CD8-positive, alpha-beta memory T cell (primary cell): ENCODE results near the gene JUNB. TPM values are rescaled to one million over a fixed set of nuclear protein-coding genes. Genes with fewer than 3 reads are reported as not detected.

Experiments
- CTCF ChIA-PET: fragments of 350-600 bp; sonication (Branson Sonifier 250); formaldehyde crosslinking; loops from one replicate; lab custom pipeline; 2021; ENCODE audit warnings: antibody characterized with exemption; lab: Charles Lee
- POLR2A ChIA-PET: fragments of 350-600 bp; sonication (Branson Sonifier 250); formaldehyde crosslinking; loops from one replicate; lab custom pipeline; 2021; ENCODE audit warnings: antibody characterized with exemption; lab: Charles Lee
- DNase-seq, 5 donors: peaks; one replicate each; pipeline versions ENCODE4 v3.0.0 to v3.0.0-alpha.2; 2020 to 2022; ENCODE audit warnings: mixed read lengths in 1 of 5
- H3K27ac ChIP-seq: one replicate; pipeline ENCODE4 v1.7.0; 2013; ENCODE audit warnings: low read depth, mild to moderate bottlenecking, low read length, moderate library complexity
- H3K27me3 ChIP-seq: 2 replicates; pipeline ENCODE4 v1.7.0; 2013; ENCODE audit warnings: low read length, mild to moderate bottlenecking; ENCODE audit not compliant: insufficient read depth, poor library complexity, severe bottlenecking
- H3K36me3 ChIP-seq: 2 replicates; pipeline ENCODE4 v1.7.0; 2013; ENCODE audit warnings: mild to moderate bottlenecking, low read length, moderate library complexity; ENCODE audit not compliant: insufficient read depth
- H3K4me1 ChIP-seq: 2 replicates; pipeline ENCODE4 v1.7.0; 2013; ENCODE audit warnings: mild to moderate bottlenecking, low read length, moderate library complexity; ENCODE audit not compliant: insufficient read depth
- H3K4me3 ChIP-seq: 2 replicates; pipeline ENCODE4 v1.7.0; 2013; ENCODE audit warnings: mild to moderate bottlenecking, low read length
- H3K9me3 ChIP-seq: 2 replicates; pipeline ENCODE4 v1.7.0; 2013; ENCODE audit warnings: mild to moderate bottlenecking, low read length
- H3K27ac Mint-ChIP-seq, 8 donors: one replicate each; pipeline ENCODE4 v1.8.0; 2020 to 2021; ENCODE audit warnings: mixed read lengths in 8 of 8, mild to moderate bottlenecking in 6 of 8, inconsistent platforms in 3 of 8, moderate library complexity in 3 of 8
- H3K27me3 Mint-ChIP-seq, 2 donors: one replicate each; pipeline ENCODE4 v1.8.0; 2020 to 2021; ENCODE audit warnings: mixed read lengths in 2 of 2, mild to moderate bottlenecking in 1 of 2, moderate library complexity in 1 of 2
- H3K36me3 Mint-ChIP-seq, 3 donors: one replicate each; pipeline ENCODE4 v1.8.0; 2020 to 2021; ENCODE audit warnings: mixed read lengths in 3 of 3, inconsistent platforms in 1 of 3, mild to moderate bottlenecking in 1 of 3
- H3K4me1 Mint-ChIP-seq, 3 donors: one replicate each; pipeline ENCODE4 v1.8.0; 2020 to 2021; ENCODE audit warnings: mixed read lengths in 3 of 3, inconsistent platforms in 1 of 3, mild to moderate bottlenecking in 1 of 3
- H3K4me3 Mint-ChIP-seq, 7 donors: one replicate each; pipeline ENCODE4 v1.8.0; 2020 to 2021; ENCODE audit warnings: mixed read lengths in 7 of 7, mild to moderate bottlenecking in 6 of 7, moderate library complexity in 4 of 7, inconsistent platforms in 2 of 7
- H3K9me3 Mint-ChIP-seq, 5 donors: one replicate each; pipeline ENCODE4 v1.8.0; 2020 to 2022; ENCODE audit warnings: mixed read lengths in 5 of 5, mild to moderate bottlenecking in 3 of 5, moderate library complexity in 2 of 5, inconsistent platforms in 1 of 5
- polyA plus RNA-seq: library from polyadenylated mRNA; unstranded; fragments of 300-500 nt; fragmentation: Illumina TruSeq; gene quantifications from one replicate; pipeline ENCODE4 v1.2.3, GENCODE V29; 2021
- total RNA-seq, 2 experiments: library from RNA; stranded (reverse); gene quantifications; one replicate each; pipeline ENCODE4 v1.2.3, GENCODE V29; 2021

Gene JUNB
- total and polyA plus RNA-seq, 3 experiments from 2014 or later = 249 to 1,529 (median 259) TPM

DNA sequence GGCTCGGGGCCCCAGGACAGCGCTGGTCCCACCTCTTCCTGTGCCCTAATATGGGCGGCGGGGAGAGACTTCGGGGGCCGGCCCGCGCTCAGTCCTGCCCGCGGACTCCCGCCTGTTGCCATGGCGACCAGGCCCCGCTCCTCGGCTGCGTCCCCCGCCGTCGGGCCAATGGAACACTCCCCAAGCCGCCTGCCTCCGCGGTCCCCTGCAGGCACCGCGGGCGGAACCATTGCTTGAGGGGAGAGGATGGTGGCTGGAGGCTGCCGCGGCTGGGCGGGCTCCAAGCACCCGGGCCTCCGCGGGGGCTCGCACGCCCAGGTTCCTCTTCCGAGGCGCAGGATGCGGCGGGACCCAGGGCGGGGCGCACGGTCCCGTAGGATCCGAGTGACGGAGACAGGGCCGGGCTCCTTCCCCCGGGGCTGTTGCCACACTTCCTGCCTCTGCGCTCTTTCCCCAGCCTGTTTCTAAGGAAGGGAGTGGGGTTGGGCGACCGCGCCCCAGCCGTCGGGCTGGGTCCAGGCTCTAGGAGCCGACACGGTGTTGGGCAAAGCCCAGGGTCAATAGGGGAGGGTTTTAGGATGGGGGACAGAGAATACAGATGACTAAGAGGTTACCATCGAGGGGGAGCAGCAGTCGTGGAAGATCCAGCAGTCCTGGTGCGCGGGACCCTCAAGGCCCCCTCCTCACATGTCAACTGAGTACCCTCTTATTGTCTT is 1.2 kb upstream of the JUNB start:
- no peaks in the 10 kb centered on the region for H3K9me3 ChIP-seq
- Mint-ChIP-seq H3K27me3 (peaks cover 0 to 30% of the 10 kb centered on the region in 2 donors), H3K27ac (peak overlapping the region; percentile 91 to 100 (median 99)), H3K4me3 (peak overlapping the region; percentile 90 to 100 (median 96)), H3K36me3 (peaks cover 0 to 22% (median 2%) of the 10 kb centered on the region in 3 donors), H3K9me3 (peaks cover 0 to 4% (median 2%) of the 10 kb centered on the region in 5 donors), H3K4me1 (peaks cover 25 to 41% (median 28%) of the 10 kb centered on the region in 3 donors)
- POLR2A ChIA-PET = interaction anchor here (1.9 to 7.5 kb wide), 3 partner anchors 7 to 13 kb away, joined by 10 to 167 read pairs (median 140); no protein-coding TSS in a partner anchor
- peaks cover 41% of the 10 kb centered on the region for H3K4me1 ChIP-seq
- DNase-seq = peak; percentile 89 to 96 (median 93)
- H3K27me3 ChIP-seq = no peaks in the 10 kb centered on the region
- CTCF ChIA-PET = interaction anchor here (1.0 to 13.7 kb wide), 4 partner anchors 13 to 29 kb away, joined by 4 to 483 read pairs (median 180); partner anchors contain the start of gene HOOK2
- H3K36me3 ChIP-seq = peaks cover 4% of the 10 kb centered on the region
- H3K4me3 ChIP-seq = peak overlapping the region; percentile 92
- H3K27ac ChIP-seq = peak overlapping the region; percentile 99

DNA sequence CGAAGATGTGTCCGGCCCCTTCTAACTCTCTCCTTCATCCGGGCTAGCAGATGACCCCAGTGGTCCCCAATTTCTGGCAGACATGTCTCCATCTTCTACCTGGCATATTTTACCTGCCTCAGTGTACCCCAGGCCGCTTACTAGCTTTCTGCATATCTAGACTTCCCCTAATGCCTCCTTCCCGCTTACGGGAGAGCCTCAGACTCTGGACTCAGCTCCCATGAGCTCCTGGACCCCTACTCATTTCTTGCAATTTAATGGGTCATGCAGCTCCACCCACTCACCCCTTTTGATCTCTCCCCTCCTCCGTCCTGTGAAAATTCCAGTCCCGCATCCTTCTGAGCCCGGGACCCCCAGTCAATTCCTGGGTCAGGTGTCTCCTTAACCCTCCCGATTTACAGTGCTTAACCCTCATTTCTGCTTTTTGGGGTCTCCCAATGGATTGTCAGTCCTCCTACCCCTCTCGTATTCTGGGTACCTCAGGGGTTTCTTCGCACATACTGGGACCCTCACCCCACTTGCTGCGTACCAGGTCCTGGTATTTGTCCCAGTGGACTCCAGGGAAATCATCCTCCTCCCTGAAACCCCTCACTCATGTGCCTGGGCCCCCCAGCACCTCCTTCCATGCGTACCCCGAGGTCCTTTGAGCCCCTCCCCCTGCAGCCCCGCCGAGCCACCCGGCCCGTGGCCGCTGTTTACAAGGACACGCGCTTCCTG is 500 bp upstream of the JUNB start:
- POLR2A ChIA-PET = interaction anchor here (0.5 to 7.5 kb wide), 15 partner anchors 8 to 1046 kb away, joined by 3 to 167 read pairs (median 5); partner anchors contain the start of genes GCDH, HOOK2, RNASEH2A and SYCE2
- Mint-ChIP-seq H3K9me3 (peaks cover 0 to 4% (median 2%) of the 10 kb centered on the region in 5 donors), H3K27ac (peak overlapping the region; percentile 91 to 100 (median 99)), H3K27me3 (peaks cover 0 to 30% of the 10 kb centered on the region in 2 donors), H3K4me1 (peaks cover 28 to 43% (median 31%) of the 10 kb centered on the region in 3 donors), H3K4me3 (peak overlapping the region; percentile 90 to 100 (median 96)), H3K36me3 (peaks cover 0 to 22% (median 2%) of the 10 kb centered on the region in 3 donors)
- no peaks in the 10 kb centered on the region for H3K27me3 ChIP-seq
- H3K36me3 ChIP-seq = peaks cover 4% of the 10 kb centered on the region
- DNase-seq = no peak
- peaks cover 38% of the 10 kb centered on the region for H3K4me1 ChIP-seq
- H3K4me3 ChIP-seq = peak overlapping the region; percentile 92
- no peaks in the 10 kb centered on the region for H3K9me3 ChIP-seq
- CTCF ChIA-PET = interaction anchor here (0.8 to 13.7 kb wide), 5 partner anchors 14 to 186 kb away, joined by 3 to 483 read pairs (median 3); partner anchors contain the start of gene HOOK2
- H3K27ac ChIP-seq = peak overlapping the region; percentile 99

DNA sequence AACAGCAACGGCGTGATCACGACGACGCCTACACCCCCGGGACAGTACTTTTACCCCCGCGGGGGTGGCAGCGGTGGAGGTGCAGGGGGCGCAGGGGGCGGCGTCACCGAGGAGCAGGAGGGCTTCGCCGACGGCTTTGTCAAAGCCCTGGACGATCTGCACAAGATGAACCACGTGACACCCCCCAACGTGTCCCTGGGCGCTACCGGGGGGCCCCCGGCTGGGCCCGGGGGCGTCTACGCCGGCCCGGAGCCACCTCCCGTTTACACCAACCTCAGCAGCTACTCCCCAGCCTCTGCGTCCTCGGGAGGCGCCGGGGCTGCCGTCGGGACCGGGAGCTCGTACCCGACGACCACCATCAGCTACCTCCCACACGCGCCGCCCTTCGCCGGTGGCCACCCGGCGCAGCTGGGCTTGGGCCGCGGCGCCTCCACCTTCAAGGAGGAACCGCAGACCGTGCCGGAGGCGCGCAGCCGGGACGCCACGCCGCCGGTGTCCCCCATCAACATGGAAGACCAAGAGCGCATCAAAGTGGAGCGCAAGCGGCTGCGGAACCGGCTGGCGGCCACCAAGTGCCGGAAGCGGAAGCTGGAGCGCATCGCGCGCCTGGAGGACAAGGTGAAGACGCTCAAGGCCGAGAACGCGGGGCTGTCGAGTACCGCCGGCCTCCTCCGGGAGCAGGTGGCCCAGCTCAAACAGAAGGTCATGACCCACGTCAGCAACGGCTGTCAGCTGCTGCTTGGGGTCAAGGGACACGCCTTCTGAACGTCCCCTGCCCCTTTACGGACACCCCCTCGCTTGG is 966 bp downstream of the JUNB start:
- peak overlapping the region; percentile 90 to 100 (median 96) for H3K4me3 Mint-ChIP-seq
- H3K27me3 ChIP-seq = no peaks in the 10 kb centered on the region
- H3K9me3 Mint-ChIP-seq = peaks cover 0 to 4% (median 2%) of the 10 kb centered on the region in 5 donors
- peaks cover 4% of the 10 kb centered on the region for H3K36me3 ChIP-seq
- H3K27ac ChIP-seq = peak overlapping the region; percentile 99
- peak; percentile 63 to 85 (median 69) for DNase-seq
- H3K4me1 ChIP-seq = peaks cover 44% of the 10 kb centered on the region
- CTCF ChIA-PET = interaction anchor here (0.8 to 13.7 kb wide), 7 partner anchors 14 to 185 kb away, joined by 3 to 483 read pairs (median 3); partner anchors contain the start of genes HOOK2 and RNASEH2A
- no peaks in the 10 kb centered on the region for H3K9me3 ChIP-seq
- H3K4me1 Mint-ChIP-seq = peaks cover 36 to 51% (median 41%) of the 10 kb centered on the region in 3 donors
- POLR2A ChIA-PET = interaction anchor here (0.5 to 7.5 kb wide), 24 partner anchors 9 to 1827 kb away, joined by 3 to 167 read pairs (median 5); partner anchors contain the start of genes CALR, GCDH, GET3 and HOOK2
- H3K27ac Mint-ChIP-seq = peak overlapping the region; percentile 91 to 100 (median 99)
- peaks cover 0 to 31% of the 10 kb centered on the region in 2 donors for H3K27me3 Mint-ChIP-seq
- H3K4me3 ChIP-seq = peak overlapping the region; percentile 96
- peaks cover 0 to 25% (median 3%) of the 10 kb centered on the region in 3 donors for H3K36me3 Mint-ChIP-seq

DNA sequence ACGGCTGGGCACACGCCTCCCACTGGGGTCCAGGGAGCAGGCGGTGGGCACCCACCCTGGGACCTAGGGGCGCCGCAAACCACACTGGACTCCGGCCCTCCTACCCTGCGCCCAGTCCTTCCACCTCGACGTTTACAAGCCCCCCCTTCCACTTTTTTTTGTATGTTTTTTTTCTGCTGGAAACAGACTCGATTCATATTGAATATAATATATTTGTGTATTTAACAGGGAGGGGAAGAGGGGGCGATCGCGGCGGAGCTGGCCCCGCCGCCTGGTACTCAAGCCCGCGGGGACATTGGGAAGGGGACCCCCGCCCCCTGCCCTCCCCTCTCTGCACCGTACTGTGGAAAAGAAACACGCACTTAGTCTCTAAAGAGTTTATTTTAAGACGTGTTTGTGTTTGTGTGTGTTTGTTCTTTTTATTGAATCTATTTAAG is 1.6 kb downstream of the JUNB start:
- no peaks in the 10 kb centered on the region for H3K9me3 ChIP-seq
- peaks cover 44% of the 10 kb centered on the region for H3K4me1 ChIP-seq
- H3K9me3 Mint-ChIP-seq = peaks cover 0 to 4% (median 2%) of the 10 kb centered on the region in 5 donors
- peaks cover 0 to 31% of the 10 kb centered on the region in 2 donors for H3K27me3 Mint-ChIP-seq
- H3K4me3 ChIP-seq = peak overlapping the region; percentile 96
- H3K27me3 ChIP-seq = no peaks in the 10 kb centered on the region
- H3K4me1 Mint-ChIP-seq = peaks cover 36 to 51% (median 41%) of the 10 kb centered on the region in 3 donors
- H3K4me3 Mint-ChIP-seq = peak overlapping the region; percentile 90 to 100 (median 96)
- H3K27ac ChIP-seq = peak overlapping the region; percentile 99
- peak in 2 of 5 donors; percentile 58 for DNase-seq
- peak overlapping the region; percentile 91 to 100 (median 99) for H3K27ac Mint-ChIP-seq
- POLR2A ChIA-PET = interaction anchor here (0.6 to 7.5 kb wide), 20 partner anchors 8 to 729 kb away, joined by 3 to 167 read pairs (median 4); partner anchors contain the start of genes CALR, GCDH, GET3 and HOOK2
- CTCF ChIA-PET = interaction anchor here (1.0 to 13.7 kb wide), 5 partner anchors 14 to 90 kb away, joined by 3 to 483 read pairs (median 5); partner anchors contain the start of genes HOOK2 and RNASEH2A
- peaks cover 4% of the 10 kb centered on the region for H3K36me3 ChIP-seq
- H3K36me3 Mint-ChIP-seq = peaks cover 0 to 25% (median 3%) of the 10 kb centered on the region in 3 donors

DNA sequence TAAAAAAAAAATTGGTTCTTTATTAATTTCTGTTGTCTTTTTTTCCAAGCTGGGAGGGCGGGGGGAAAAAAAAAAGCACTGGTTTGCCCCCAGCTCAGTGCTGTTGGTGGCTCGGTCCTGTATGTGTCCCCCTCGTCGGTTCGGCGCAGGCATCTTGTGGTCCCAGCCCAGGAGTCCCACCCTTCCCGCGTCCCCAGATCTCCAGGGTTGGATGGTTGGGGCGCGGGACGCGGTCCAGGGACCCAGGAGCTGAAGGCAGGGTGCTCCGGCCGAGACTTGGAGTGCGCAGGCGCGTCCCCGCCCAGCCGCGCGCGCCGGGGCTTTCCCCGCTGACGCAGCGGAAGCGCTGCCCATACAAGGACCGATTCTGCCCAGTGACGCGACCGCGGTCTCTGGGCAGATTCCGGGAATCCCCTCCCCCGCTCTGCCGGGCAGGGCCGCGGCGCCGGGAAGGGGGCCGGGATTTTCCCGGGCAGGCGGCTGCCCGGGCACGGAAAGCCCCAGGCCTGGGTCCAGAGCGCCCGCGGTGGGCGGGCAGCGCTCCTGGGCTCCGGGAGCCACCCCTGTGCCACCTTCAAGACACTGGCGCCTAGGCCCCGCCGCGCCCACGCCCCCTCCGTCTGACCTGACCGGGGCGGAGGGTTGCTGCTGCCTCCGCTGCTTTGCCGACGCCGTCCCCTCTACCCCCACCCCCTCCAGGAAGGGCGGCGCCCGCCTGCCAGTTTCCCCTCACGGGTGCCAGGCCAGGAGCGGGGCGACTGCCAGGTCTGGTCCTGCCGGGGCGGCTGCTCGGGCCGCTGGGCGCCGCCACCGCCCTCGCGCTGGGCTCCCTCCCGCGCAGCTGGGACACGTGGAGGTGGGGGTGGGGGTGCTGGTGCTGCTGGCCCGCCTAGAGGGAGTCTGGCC is 2.3 kb downstream of the JUNB start:
- Histone ChIP-seq H3K36me3 (peaks cover 4% of the 10 kb centered on the region), H3K9me3 (no peaks in the 10 kb centered on the region), H3K4me1 (peaks cover 42% of the 10 kb centered on the region), H3K27me3 (no peaks in the 10 kb centered on the region), H3K27ac (peak overlapping the region; percentile 99), H3K4me3 (peak overlapping the region; percentile 96)
- peak; percentile 91 to 98 (median 95) for DNase-seq
- ChIA-PET CTCF (interaction anchor here (1.3 to 13.7 kb wide), 4 partner anchors 13 to 54 kb away, joined by 3 to 483 read pairs (median 166); partner anchors contain the start of genes HOOK2 and RNASEH2A), POLR2A (interaction anchor here (0.7 to 7.5 kb wide), 14 partner anchors 7 to 631 kb away, joined by 3 to 167 read pairs (median 4); partner anchors contain the start of genes CALR, GET3, PRDX2 and RNASEH2A)
- H3K4me3 Mint-ChIP-seq = peak overlapping the region; percentile 90 to 100 (median 96)
- H3K27ac Mint-ChIP-seq = peak overlapping the region; percentile 91 to 100 (median 99)
- peaks cover 0 to 25% (median 4%) of the 10 kb centered on the region in 3 donors for H3K36me3 Mint-ChIP-seq
- peaks cover 0 to 31% of the 10 kb centered on the region in 2 donors for H3K27me3 Mint-ChIP-seq
- H3K9me3 Mint-ChIP-seq = peaks cover 0 to 4% (median 2%) of the 10 kb centered on the region in 5 donors
- peaks cover 36 to 44% (median 41%) of the 10 kb centered on the region in 3 donors for H3K4me1 Mint-ChIP-seq
